NCI-H82 (cell line): Measurements from ENCODE around the gene TNFSF10.
"Not testable (repeated sequence)": the region's sequence is repeated elsewhere in the genome, so short reads cannot be mapped to it uniquely, and the experiment has no call there.

Experiments
- DNase-seq: peaks from one replicate; lab custom pipeline; 2025; lab: John Stamatoyannopoulos, UW

The TNFSF10 gene

DNA sequence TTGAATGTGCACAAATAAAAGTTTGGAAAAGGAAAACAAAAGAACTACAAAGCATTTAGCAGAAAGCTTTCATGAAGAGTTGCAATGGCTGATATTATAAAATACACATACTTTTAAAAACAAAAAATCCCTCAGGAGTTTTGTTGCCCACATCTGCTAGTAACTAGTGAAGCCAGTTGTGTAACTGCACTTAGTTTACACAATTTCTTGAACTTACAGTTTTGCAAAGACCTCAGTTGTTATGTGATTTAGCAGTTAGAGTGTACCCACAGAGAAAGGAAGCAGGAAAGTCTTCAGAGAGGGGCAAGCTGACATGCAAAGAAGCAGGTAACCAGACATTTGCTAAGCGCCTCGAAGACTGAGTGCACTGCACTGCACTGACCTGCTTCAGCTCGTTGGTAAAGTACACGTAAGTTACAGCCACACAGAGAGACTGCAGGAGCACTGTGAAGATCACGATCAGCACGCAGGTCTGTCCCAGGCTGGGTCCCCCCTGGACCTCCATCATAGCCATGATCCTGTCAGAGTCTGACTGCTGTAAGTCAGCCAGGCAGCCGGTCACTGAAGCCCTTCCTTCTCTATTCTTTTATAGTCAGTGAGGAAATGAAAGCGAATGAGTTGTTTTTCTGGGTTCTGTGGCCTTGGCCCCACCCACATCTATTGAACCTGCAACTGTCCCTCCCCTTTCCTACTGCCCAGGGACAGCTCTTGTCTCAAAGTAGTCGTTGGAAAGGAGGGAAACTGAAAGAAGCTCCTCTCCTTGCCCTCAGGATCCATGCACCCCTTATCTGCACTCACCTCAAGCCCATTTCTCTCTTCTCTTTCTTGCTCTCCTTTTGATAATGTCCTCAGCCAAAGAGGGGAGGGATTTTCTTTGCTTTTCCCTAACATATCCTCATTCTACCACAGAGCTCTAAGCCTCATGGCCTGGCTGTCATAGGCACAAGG lies at the start of gene TNFSF10:
Gene TNFSF10 (minus strand): TSS at position 560 of the 948 bp plus-strand sequence. CDS start 46 bp downstream, at position 514.
- no peak for DNase-seq

DNA sequence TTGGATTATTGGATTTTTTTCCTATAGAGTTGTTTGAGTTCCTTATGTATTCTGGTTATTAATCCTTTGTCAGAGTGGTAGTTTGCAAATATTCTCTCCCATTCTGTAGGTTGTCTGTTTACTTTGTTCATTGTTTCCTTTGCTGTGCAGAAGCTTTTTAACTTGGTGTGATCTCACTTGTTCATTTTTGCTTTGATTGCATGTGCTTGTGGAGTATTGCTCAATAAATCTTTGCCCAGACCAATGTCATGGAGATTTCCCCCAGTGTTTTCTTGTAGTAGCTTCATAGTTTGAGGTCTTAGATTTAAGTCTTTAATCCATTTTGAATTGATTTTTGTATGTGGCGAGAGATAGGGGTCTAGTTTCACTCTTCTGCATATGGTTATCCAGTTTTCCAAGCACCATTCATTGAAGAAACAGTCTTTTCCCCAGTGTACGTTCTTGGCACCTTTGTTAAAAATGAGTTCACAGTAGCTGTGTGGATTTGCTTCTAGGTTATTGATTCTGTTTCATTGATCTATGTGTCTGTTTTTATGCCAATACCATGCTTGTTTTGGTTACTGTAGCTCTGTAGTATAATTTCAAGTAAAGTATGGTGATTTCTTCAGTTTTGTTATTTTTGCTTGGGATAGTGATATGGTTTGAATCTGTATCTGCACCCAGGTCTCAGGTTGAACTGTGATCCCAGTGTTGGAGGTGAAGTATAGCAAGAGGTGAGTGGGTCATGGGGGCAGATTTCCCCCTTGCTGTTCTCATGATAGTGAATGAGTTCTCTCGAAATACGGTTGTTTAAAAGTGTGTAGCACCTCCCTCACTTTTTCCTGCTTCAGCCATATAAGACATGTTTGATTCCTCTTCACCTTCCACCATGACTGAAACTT lies 46.1 kb upstream of the TNFSF10 start:
- DNase-seq, result peak; percentile 30

DNA sequence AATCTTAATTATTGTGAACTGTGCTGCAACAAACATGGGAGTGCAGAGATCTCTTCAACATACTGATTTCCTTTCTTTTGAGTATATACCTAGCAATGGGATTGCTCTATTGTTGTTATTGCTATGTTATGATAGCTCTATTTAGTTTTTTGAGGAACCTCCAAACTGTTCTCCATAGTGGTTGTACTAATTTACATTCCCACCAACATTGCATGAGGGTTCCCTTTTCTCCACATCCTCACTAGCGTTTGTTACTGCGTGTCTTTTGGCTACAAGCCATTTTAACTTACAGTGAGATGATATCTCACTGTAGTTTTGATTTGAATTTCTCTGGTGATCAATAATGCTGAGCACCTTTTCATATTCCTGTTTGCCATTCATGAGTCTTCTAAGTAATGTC lies 45.5 kb upstream of the TNFSF10 start:
- DNase-seq, result no peak

DNA sequence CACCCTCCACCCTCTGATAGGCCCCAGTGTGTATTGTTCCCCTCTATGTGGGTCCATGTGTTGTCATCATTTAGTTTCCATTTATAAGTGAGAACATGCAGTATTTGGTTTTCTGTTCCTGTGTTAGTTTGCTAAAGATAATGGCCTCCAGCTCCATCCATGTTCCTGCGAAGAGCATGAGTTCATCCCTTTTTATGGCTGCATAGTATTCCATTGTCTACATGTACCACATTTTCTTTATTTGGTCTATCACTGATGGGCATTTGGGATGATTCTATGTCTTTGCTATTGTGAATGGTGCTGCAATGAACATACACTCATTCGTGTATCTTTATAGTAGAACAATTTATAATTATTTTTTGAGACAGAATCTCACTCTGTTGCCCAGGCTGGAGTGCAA lies 43.6 kb upstream of the TNFSF10 start:
- not testable (repeated sequence) for DNase-seq

DNA sequence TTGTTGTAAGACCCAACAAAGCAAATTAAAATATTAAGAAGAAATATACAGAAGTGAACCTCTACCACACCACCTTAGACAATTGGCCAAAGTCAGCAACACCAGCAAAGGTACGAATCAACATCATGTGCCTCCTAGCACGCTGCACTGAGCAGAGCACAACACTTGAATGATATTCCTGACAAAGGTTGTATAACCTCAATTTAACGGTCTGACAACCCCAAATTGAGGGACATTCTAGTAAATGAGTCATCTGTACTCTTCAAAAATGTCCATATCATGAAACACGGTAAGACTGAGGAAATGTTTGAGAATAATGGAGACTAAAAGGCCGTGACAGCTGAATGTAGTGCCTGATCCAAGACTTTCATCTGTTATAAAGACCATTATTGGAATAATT lies 41.3 kb upstream of the TNFSF10 start:
- DNase-seq, result no peak

DNA sequence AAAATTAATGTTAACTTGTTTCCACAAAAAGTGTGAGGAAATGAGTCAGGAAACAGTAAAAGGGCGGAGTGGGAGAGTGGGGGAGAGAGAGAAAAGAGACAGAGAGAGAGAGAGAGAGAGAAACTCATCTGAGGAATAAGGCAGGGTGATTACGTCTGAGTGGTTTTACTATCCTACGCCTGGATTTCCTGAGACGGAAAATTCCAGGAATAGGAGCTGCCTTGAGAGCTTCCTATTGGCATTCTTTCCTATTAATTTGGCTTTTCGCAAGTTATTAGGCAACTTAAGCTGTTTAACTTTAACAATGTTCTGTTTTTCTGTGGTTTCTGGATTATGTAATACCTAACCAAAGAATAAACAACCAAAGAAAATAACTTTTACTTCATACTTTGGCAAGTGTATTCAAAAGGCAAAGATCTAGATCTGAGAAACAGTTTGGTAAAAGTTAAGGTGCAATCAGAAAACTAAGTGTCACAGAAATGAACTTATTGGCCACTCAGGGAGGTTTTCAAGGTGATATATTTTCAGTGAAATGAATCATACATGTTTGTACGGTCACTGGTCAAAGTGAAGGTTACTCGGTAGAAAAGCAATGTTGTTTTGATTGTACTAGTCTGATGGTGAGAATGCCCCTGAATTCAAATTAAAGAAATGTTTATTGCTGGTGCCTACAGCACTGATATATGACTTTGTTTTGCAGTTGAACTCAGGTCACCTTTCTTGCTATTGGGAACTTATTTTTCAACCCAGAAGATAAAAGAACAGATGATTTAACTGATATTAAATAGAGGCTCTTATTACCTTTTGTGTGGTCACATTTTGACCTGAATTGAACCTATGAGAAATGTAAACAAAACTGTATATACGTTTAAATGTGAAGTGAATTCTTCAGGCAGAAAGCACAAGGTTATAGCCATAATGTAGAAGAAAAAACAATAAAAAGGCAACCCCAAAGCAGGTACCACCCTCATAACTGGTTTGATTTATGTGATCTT lies 39.9 kb upstream of the TNFSF10 start:
- no peak for DNase-seq

DNA sequence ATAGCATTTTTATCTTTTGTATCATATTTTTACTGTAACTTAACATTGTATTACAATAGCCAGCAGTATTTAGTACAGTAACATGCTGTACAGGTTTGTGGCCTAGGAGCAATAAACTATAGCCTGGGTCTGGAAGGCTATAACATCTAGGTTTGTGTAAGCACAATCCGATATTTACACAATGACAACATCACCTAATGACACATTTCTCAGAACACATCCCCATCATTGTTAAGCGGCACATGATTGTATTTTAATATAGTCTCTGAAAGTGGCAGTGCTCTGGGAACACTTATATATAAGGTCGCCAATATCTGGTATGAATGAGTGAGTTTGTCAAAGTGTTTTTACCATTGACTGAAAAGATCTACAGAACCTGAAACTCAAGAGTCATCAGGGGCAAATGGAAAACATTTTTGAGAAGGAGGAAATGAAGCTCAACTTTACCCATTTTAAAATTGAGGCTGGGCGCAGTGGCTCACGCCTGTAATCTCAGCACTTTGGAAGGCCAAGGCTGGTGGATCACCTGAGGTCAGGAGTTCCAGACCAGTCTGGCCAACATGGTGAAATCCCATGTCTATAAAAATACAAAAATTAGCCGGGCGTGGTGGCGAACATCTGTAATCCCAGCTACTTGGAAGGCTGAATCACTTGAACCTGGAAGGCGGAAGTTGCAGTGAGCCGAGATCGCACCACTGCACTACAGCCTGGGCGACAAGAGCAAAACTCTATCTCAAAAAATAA lies 38.8 kb upstream of the TNFSF10 start:
- no peak for DNase-seq

DNA sequence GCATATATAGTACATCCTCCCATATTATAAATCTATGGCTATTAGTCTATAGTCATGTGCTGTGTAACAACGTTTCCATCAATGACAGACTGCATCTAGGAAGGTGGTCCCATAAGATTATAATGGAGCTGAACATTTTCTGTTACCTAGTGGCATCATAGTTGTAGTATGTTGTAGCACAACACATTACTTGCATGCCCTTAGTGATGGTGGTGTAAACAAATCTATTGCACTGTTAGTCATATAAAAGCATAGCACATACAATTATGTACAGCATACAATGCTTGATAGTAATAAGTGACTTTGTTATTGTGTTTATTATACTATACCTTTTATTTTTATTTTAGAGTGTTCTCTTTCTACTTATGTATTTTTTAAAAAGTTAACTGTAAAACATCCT lies 37.4 kb upstream of the TNFSF10 start:
- no peak for DNase-seq

DNA sequence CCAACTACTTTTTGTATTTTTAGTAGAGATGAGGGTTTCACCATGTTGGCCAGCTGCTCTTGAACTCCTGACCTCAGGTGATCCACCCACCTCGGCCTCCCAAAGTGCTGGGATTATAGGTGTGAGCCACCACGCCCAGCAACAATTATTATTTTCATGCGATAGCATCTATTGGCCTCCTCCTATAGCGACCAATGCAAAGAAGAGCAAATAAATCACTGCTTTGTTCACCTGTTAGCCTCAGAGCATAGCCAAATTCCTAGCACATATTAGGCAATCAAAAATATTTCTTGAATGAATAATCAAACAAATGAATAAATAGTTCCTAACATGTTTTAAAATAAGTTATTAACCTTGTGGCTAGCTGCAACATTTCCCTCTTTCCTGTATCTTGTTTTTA lies 36.8 kb upstream of the TNFSF10 start:
- DNase-seq, result no peak

DNA sequence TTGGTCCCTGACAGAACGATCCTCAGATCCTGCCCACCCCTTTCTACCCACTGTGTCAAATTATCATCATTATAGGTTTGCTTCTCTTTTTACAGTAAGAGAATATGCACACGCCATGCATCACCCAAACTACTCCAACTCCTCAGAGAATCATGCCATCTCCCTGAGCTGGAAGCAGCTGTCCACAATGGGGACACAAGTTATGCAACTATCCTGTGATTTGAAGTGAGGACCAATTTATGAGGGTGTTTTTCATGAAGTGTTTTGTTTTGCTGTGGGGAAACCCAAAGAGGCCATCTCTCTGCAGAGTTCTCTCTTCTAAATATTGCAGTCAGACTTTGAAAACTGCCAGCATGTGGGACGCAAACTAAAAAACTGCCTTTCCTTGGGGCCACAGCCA lies 35.8 kb upstream of the TNFSF10 start:
- DNase-seq, result no peak

DNA sequence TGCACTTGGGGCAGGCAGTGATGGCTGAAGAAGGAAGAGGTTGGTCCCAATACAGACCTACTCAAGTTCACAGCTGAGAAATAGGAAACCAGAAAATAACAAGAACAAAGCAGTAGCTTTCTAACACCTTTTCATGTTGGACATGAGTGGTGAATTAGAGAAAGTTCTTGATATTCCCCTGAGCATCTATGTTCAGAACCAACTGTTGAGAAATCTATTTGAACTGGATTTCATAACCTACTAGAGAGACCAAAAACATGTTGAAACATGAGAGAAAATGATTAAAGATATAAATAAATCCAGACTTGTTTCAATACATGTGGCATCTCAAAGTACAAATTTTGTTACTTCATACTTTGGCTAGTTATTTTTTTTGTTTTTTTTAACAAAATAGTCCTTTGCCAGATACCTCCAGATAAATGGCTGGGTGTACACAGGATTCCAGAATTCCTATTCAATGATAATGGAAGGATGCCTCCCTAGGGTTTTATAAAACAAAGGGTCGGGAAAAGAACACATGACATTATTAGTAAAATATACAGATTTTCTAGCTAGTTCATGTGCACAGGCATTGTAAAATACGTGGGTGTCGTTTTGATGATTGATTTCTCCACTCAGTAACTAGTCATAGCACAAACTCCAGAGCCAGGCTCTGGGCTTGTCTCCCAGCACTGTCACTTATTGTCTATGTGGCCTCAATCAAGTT lies 34.4 kb upstream of the TNFSF10 start:
- no peak for DNase-seq

DNA sequence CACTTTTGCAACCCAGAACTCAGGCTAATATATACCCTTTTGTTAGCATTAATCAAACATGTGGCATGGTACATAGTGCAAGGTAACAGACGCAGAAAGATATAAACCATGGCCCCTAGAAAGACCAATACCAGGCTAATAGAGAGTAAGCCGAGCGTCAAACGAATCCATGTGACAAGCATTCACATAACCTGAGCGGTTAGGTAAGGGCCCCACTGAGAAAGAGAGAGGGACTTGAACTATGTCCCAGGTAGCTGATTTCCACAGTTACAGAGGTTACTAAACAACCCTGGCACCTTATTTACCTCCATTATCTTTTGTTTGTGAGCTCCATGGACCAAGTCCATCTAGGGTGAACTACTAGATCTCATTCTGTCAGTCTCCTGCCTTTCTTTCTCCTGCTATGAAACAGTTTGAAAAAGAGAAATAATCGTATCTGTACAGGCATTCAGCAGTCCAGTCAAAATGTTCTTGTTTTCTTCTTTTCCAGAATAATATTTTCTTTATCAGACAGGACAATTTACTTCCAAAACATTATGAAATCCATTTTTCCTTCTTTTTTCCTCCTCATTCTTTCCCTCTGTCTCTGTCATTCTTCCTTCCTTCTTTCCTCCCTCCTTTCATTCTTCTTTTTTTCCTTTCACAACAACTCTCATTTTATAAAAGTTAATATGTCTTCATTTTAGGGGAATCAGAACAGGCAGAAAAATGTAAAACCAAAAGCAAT lies 30.5 kb upstream of the TNFSF10 start:
- DNase-seq, result no peak

DNA sequence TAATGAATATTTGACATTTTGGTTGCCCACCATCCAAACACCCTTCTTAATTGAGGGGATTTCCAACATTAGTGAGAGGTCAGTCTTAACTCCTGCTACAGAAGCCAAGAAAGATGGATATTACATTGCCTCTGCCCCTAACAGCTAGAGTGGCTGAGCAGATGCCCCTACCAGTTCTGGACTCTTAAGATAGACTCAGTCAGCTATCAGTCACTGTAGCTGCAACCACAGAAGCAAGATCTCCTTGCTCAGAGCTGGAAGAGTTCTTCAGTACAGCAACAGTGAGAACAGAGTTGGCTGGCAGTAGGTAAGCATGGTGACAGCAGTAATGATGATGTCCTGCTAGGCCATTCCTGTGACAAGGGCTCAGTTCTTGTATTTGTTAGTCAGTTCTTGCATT lies 29.4 kb upstream of the TNFSF10 start:
- DNase-seq, result no peak

DNA sequence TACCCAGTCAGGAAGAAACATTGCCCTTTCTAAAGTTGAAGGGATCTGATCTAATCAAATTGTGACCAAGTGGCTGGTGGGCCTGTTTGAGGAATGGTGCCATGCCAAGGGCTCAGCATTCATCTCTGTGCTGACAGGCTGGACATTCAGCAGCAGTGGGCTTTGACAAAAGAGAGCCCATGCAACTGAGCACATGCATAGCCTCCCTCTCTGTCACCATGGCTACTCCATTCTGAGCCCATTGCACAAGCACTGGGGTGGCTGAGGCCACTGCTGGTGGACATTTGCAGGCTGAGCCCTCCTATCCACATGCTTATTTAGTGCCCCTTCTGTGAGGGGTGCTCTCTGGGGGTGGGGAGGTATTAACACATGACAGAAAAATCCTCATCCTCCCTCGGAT lies 28.6 kb upstream of the TNFSF10 start:
- no peak for DNase-seq

DNA sequence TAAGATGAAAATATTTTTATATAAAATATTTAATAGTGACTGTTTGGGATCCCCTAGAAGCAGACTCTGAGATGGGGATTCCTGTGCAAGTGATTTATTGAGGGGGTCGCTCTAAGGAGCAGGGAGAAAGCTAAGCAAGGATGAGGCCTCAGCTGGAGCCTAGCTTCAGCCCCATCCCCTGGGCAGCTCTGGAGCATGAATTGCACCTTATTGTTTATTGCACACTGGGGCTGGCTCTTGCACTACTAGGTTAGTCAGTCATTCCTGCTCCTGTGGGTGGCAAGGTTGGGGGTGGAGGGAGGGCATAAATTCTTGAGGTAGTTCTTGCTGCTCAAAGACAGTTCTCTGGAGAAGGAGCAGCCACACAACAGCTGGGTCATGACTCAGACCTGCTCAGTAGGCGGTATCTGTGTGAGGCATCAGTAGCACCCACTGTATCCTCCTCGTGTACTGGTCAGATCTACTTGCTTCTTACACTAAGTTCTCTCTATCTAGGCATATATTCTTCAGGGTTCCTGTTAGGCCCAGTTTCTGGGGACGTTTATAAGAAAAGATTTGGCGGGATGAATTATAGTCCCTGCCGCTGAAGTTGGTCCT lies 27.2 kb upstream of the TNFSF10 start:
- no peak for DNase-seq

DNA sequence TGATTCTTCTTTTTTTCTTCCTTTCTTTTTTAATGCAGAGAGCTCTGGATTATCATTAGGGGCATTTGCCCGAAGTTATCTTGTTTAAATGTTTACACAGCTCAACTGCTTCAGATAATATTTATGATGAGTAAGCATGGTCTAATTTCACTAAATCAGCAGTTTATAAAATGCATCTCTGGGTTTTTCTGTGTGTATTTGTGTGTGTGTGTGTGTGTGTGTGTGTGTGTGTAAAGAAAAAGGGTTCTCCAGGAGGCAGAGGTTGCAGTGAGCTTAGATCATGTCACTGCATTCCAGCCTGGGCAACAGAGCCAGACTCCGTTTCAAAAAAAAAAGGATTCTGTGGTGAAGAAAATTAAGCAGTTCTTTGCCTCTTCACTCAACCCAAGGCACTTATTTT lies 25.9 kb upstream of the TNFSF10 start:
- no peak for DNase-seq

DNA sequence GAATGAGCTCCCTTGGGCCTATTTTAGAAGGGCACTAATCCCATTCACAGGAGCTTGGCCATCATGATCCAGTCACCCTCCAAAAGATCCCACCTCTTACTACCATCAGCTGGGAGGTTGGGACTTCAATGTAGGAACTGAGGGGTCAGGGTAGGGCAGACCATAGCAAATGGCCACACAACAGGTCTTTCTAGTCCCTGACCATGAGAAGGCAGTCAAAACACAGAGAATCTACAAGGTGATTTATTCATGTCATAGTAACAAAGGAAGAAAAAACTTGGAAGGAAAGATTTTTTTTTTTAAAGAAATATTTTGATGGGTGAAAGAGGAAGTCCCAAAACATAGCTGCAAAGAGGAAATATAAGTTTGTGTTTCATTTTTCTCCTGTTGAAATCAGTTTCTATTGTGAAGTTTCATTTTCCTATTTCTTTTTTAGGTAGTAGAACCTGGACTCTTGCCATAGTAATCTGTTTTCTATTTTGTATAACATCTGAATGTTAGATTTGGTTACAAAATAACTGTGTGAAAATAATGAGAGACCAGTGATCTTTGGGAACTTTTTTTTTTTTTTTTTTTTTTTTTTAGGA lies 23.5 kb upstream of the TNFSF10 start:
- DNase-seq, result peak; percentile 22

DNA sequence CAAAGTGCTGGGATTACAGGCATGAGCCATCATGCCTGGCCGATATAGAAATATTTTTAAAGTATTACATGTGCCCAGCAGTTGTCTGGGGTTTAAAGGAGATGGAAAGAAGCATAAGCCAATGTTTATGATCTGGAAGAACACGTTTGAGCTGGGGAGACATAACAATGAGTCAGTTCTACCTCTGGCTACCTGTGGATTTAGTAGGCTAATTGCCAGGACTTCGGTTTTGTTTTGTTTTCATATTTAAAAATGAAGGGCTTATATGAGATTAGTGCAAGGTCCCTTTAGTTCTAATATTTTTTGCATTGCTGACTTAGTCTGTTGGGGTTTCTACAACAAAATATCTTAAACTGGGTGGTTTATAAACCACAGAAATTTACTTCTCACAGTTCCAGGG lies 22.9 kb upstream of the TNFSF10 start:
- DNase-seq, result no peak

DNA sequence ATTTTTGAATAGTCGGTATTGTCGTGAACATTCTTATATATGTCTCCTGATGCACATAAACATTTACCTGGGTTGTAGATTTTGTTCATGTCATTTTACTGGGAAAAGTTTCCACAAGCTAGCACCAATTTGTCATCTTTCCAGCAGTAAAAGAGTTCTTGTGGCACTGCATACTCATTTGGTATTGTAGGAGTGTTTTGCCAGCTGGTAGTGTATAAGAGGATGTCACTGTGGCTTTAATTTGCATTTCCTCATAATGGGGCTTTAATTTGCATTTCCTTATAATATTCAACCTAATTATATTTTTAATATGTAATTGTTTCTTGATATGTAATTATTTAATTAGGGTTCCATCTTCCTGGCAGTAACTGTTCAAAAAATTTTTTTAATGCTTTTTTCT lies 21.2 kb upstream of the TNFSF10 start:
- DNase-seq, result no peak
